Measurements from ENCODE around the gene TECPR1. TPM values are rescaled to one million over a fixed set of nuclear protein-coding genes. Genes with fewer than 3 reads are reported as not detected.

Gene TECPR1
- total and polyA plus RNA-seq, 2 donors (not counting 1 experiment from before 2014, with no cell fraction given), result 3.7 to 39.0 TPM

DNA sequence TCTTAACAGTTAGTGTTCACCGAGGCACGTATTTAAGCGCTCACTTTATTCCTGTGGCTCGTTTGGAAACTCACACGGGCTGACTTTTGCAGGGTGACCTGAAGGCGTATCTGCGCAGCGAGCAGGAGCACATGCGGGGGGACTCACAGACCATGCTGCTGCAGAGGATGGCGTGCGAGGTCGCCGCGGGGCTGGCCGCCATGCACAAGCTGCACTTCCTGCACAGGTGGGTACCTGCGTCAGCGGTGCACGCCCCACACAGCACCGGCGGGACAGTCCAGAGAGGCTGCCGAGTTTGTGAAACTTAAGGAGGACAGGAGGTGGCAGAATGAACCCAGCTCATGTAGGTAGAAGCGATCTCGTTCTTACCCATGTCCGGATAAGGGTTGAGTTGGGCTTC is 80.6 kb downstream of the TECPR1 start:
- no peaks in the 10 kb centered on the region for H3K79me2 ChIP-seq (ENCODE audit: control insufficient read depth, insufficient read depth, low read length)
- no peaks in the 10 kb centered on the region for H3K9me3 ChIP-seq (ENCODE audit: control insufficient read depth, insufficient read depth, low read depth, low read length)
- no peak for TF ChIP-seq EZH2 (IDR thresholded peaks at IDR 0.05; ENCODE audit: low read length, missing control alignments)
- TF ChIP-seq, protein P1, sequence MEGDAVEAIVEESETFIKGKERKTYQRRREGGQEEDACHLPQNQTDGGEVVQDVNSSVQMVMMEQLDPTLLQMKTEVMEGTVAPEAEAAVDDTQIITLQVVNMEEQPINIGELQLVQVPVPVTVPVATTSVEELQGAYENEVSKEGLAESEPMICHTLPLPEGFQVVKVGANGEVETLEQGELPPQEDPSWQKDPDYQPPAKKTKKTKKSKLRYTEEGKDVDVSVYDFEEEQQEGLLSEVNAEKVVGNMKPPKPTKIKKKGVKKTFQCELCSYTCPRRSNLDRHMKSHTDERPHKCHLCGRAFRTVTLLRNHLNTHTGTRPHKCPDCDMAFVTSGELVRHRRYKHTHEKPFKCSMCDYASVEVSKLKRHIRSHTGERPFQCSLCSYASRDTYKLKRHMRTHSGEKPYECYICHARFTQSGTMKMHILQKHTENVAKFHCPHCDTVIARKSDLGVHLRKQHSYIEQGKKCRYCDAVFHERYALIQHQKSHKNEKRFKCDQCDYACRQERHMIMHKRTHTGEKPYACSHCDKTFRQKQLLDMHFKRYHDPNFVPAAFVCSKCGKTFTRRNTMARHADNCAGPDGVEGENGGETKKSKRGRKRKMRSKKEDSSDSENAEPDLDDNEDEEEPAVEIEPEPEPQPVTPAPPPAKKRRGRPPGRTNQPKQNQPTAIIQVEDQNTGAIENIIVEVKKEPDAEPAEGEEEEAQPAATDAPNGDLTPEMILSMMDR (conservative IDR thresholded peaks at IDR 0.05 in 1 of 2, IDR thresholded peaks at IDR 0.05 in 1 of 2; ENCODE audit: low read depth in 1 of 2, low read length in 2 of 2), result no peak

DNA sequence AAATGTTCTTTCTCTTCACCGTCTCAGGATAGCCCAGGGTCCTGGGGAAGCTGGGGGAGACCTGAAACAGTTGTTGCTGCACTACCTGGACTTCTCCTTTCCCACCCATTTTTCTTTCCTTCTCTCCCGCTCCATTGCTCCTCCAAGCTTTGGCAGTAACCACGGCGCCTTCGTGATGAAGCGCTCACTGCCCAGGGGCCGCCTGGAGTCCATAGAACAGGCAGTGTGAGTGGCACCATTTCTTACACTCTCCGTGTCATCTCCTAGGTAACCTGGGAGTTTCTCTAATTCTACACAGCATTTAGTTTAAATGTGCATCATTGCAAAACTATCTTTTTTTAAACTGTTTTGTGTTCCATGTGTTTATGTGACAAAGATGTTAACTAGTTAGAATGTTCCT is 81.1 kb downstream of the TECPR1 start:
- H4K20me1 ChIP-seq (ENCODE audit: control insufficient read depth, extremely low read depth, insufficient read depth, low read length), result no peaks in the 10 kb centered on the region
- no peak overlapping the region for H3K9ac ChIP-seq (ENCODE audit: insufficient read depth, low read length)
- no peaks in the 10 kb centered on the region for H3K27me3 ChIP-seq (ENCODE audit: control insufficient read depth, insufficient read depth, low read length)
- no peaks in the 10 kb centered on the region for H3K4me1 ChIP-seq (ENCODE audit: control insufficient read depth, extremely low read depth, insufficient read depth, low read length)
- DNase-seq (ENCODE audit: low read depth in 2 of 2), result no peak
- no peaks in the 10 kb centered on the region for H3K9me3 ChIP-seq (ENCODE audit: control insufficient read depth, insufficient read depth, low read depth, low read length)
- no peak overlapping the region for H3K4me2 ChIP-seq (ENCODE audit: extremely low read depth, insufficient read depth, low read length)
- no peaks in the 10 kb centered on the region for H3K79me2 ChIP-seq (ENCODE audit: control insufficient read depth, insufficient read depth, low read length)
- H2AFZ ChIP-seq (ENCODE audit: low read length), result no peak overlapping the region
- H3K4me3 ChIP-seq (replicated peaks in 1 of 4; ENCODE audit: control extremely low read depth in 1 of 4, insufficient read depth in 1 of 4, low read depth in 3 of 4, low read length in 4 of 4), result no peak overlapping the region
- H3K36me3 ChIP-seq (ENCODE audit: control insufficient read depth, insufficient read depth, low read length), result no peaks in the 10 kb centered on the region
- no peak for TF ChIP-seq EZH2 (IDR thresholded peaks at IDR 0.05; ENCODE audit: low read length, missing control alignments)
- TF ChIP-seq, protein P1 (conservative IDR thresholded peaks at IDR 0.05 in 1 of 2, IDR thresholded peaks at IDR 0.05 in 1 of 2; ENCODE audit: low read depth in 1 of 2, low read length in 2 of 2), result no peak
- H3K27ac ChIP-seq (ENCODE audit: insufficient read depth, low read length), result no peak overlapping the region

More for the DNA sequence above, 80.6 kb downstream of the TECPR1 start:
- no peak overlapping the region for H3K9ac ChIP-seq (ENCODE audit: insufficient read depth, low read length)
- H3K27me3 ChIP-seq (ENCODE audit: control insufficient read depth, insufficient read depth, low read length), result no peaks in the 10 kb centered on the region
- no peak overlapping the region for H3K4me2 ChIP-seq (ENCODE audit: extremely low read depth, insufficient read depth, low read length)
- H3K4me3 ChIP-seq (replicated peaks in 1 of 4; ENCODE audit: control extremely low read depth in 1 of 4, insufficient read depth in 1 of 4, low read depth in 3 of 4, low read length in 4 of 4), result no peak overlapping the region
- no peaks in the 10 kb centered on the region for H3K4me1 ChIP-seq (ENCODE audit: control insufficient read depth, extremely low read depth, insufficient read depth, low read length)
- no peaks in the 10 kb centered on the region for H4K20me1 ChIP-seq (ENCODE audit: control insufficient read depth, extremely low read depth, insufficient read depth, low read length)
- H3K36me3 ChIP-seq (ENCODE audit: control insufficient read depth, insufficient read depth, low read length), result no peaks in the 10 kb centered on the region
- no peak for DNase-seq (ENCODE audit: low read depth in 2 of 2)
- no peak overlapping the region for H3K27ac ChIP-seq (ENCODE audit: insufficient read depth, low read length)
- no peak overlapping the region for H2AFZ ChIP-seq (ENCODE audit: low read length)

DNA sequence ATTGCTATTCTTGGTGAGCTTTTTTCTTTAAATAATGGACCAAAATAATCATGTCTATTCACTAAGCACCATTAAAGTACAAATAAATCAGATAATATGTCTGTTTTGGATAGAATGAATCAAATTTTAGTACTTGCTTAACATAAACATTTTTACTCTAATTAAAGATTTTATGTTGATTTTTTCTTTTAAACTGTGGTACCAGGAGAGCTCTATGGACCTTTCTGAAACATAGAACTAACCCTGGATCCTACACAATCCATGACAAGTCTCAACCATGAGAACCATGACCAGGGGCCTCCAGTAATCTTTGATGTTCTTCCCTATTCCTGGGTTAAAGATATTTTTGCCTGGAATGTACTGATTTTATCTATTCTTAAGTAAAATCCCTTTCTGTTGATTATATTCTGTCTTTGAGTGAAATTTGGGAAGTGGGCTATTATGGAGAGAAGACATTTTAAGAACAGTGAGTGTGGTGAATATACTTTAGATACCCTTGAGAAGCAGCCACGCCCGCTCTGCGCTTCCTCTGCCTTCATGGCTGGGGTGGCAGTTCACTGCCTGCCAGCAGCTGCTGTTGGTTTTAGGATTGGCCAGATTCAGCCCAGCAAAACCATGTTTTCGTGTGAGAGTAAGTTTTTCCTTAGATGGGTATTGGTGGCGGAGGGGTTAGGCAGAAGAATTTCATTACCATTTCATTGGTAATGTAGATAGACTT is 83.0 kb downstream of the TECPR1 start:
- Histone ChIP-seq H3K4me3 (replicated peaks in 1 of 4; ENCODE audit: control extremely low read depth in 1 of 4, insufficient read depth in 1 of 4, low read depth in 3 of 4, low read length in 4 of 4) (no peak overlapping the region), H3K9me3 (ENCODE audit: control insufficient read depth, insufficient read depth, low read depth, low read length) (no peaks in the 10 kb centered on the region), H3K36me3 (ENCODE audit: control insufficient read depth, insufficient read depth, low read length) (no peaks in the 10 kb centered on the region), H2AFZ (ENCODE audit: low read length) (no peak overlapping the region), H4K20me1 (ENCODE audit: control insufficient read depth, extremely low read depth, insufficient read depth, low read length) (no peaks in the 10 kb centered on the region), H3K4me2 (ENCODE audit: extremely low read depth, insufficient read depth, low read length) (no peak overlapping the region), H3K27me3 (ENCODE audit: control insufficient read depth, insufficient read depth, low read length) (no peaks in the 10 kb centered on the region), H3K9ac (ENCODE audit: insufficient read depth, low read length) (no peak overlapping the region), H3K27ac (ENCODE audit: insufficient read depth, low read length) (no peak overlapping the region), H3K4me1 (ENCODE audit: control insufficient read depth, extremely low read depth, insufficient read depth, low read length) (no peaks in the 10 kb centered on the region), H3K79me2 (ENCODE audit: control insufficient read depth, insufficient read depth, low read length) (no peaks in the 10 kb centered on the region)
- TF ChIP-seq, protein P1 (conservative IDR thresholded peaks at IDR 0.05 in 1 of 2, IDR thresholded peaks at IDR 0.05 in 1 of 2; ENCODE audit: low read depth in 1 of 2, low read length in 2 of 2), result no peak
- TF ChIP-seq EZH2 (IDR thresholded peaks at IDR 0.05; ENCODE audit: low read length, missing control alignments), result no peak
- DNase-seq (ENCODE audit: low read depth in 2 of 2), result no peak
